ENCODE data around the gene DHRS11. TPM values are rescaled to one million over a fixed set of nuclear protein-coding genes. Genes with fewer than 3 reads are reported as not detected.

DHRS11 gene
- total and polyA plus RNA-seq, 2 of the 8 experiments (the other 6 are each of a cell fraction or from before 2014, with no cell fraction given): 29.5 to 63.3 TPM

GRCh38 chr17:36583787-36584186 is 7.9 kb upstream of the DHRS11 start (continued):
- TF ChIP-seq RXRA (IDR thresholded peaks at IDR 0.05; ENCODE audit: insufficient read depth, low read depth, low read length) (no peak), JUND (IDR thresholded peaks at IDR 0.05; ENCODE audit: low read length) (no peak), JUN (IDR thresholded peaks at IDR 0.05; ENCODE audit: low read depth, low read length) (no peak)
